D721Med (cell line): ENCODE measurements around the gene BCAS3.

ENCODE experiments used
- DNase-seq: peaks from one replicate; pipeline ENCODE4 v3.0.0; 2011; ENCODE audit warnings: low spot score; ENCODE audit not compliant: insufficient read length
- FAIRE-seq: peaks from 2 replicates; lab custom pipeline; 2011; peaks lifted over from hg19 to GRCh38; lab: Jason Lieb, UNC
- CTCF ChIP-seq: IDR thresholded peaks from 2 replicates; pipeline ENCODE4 v1.5.1; 2012; ENCODE audit warnings: mild to moderate bottlenecking, control low read depth; ENCODE audit not compliant: insufficient read depth; ENCODE audit errors: missing control alignments

BCAS3 gene

GRCh38 chr17:61091096-61091495 lies 413.4 kb downstream of the BCAS3 start:
- FAIRE-seq (no peak), DNase-seq (no peak)
- no peak for TF ChIP-seq CTCF

GRCh38 chr17:61097781-61098180 lies 420.1 kb downstream of the BCAS3 start:
- no peak for TF ChIP-seq CTCF

GRCh38 chr17:61106354-61106753 lies 428.7 kb downstream of the BCAS3 start:
- no peak for TF ChIP-seq CTCF
- FAIRE-seq (no peak), DNase-seq (no peak)

More at GRCh38 chr17:61097781-61098180, 420.1 kb downstream of the BCAS3 start:
- no peak for FAIRE-seq
- DNase-seq: no peak

- no peak for TF ChIP-seq CTCF
- no peak for DNase-seq
- no peak for FAIRE-seq
These were observed 438.9 kb downstream of the BCAS3 start for GRCh38 chr17:61116577-61116976.

- no peak for DNase-seq
- FAIRE-seq: no peak
- TF ChIP-seq CTCF: no peak
These were observed 440.3 kb downstream of the BCAS3 start for GRCh38 chr17:61117983-61118382.

GRCh38 chr17:61118871-61119270 lies 441.2 kb downstream of the BCAS3 start:
- DNase-seq: no peak

More at GRCh38 chr17:61118871-61119270, 441.2 kb downstream of the BCAS3 start:
- TF ChIP-seq CTCF: no peak
- no peak for FAIRE-seq
